IMR-90 (cell line): ENCODE results near the gene MAOB. TPM values are rescaled to one million over a fixed set of nuclear protein-coding genes. Genes with fewer than 3 reads are reported as not detected.

ENCODE experiments used
- ATAC-seq: fragments of 200-7000 bp; cut with Tn5 transposase; 2 replicates; pipeline ENCODE4 v1.9.1; 2020; ENCODE audit warnings: low read depth, mild to moderate bottlenecking, moderate library complexity
- BruUV-seq: library from RNA; stranded (reverse); fragments of 400-500 nt; replicated peaks from 2 replicates; lab custom pipeline; 2021; lab: Mats Ljungman, UMichigan
- CTCF ChIA-PET: fragments of 300-600 bp; formaldehyde crosslinking; extraction: SDS; loops from one replicate; lab custom pipeline; 2021; ENCODE audit warnings: antibody characterized with exemption; lab: Yijun Ruan, JAX
- POLR2A ChIA-PET: fragments of 300-600 bp; sonication (Branson Sonifier 250); formaldehyde crosslinking; loops from one replicate; lab custom pipeline; 2022; ENCODE audit warnings: antibody characterized with exemption; ENCODE audit not compliant: unreplicated experiment; lab: Charles Lee
- DNase-seq: peaks from one replicate; pipeline ENCODE4 v3.0.0; 2013
- H2AFZ ChIP-seq: replicated peaks from 2 replicates; pipeline ENCODE3; 2013; ENCODE audit warnings: low read length, mild to moderate bottlenecking; ENCODE audit not compliant: poor library complexity
- H2AK5ac ChIP-seq: 2 replicates; pipeline ENCODE4 v1.6.1; 2013; ENCODE audit warnings: low read depth, low read length, inconsistent platforms
- H2AK9ac ChIP-seq: replicated peaks from 2 replicates; pipeline ENCODE3; 2013; ENCODE audit warnings: mild to moderate bottlenecking, low read depth, low read length, moderate library complexity; ENCODE audit not compliant: poor library complexity
- H2BK120ac ChIP-seq: 2 replicates; pipeline ENCODE4 v1.6.1; 2013; ENCODE audit warnings: low read depth, low read length, inconsistent platforms
- H2BK15ac ChIP-seq: 3 replicates; pipeline ENCODE4 v1.6.1; 2013; ENCODE audit warnings: low read depth, low read length, inconsistent platforms
- H2BK20ac ChIP-seq: 2 replicates; pipeline ENCODE4 v1.6.1; 2013; ENCODE audit warnings: low read depth, mild to moderate bottlenecking, inconsistent platforms, low read length, moderate library complexity
- H2BK5ac ChIP-seq: 2 replicates; pipeline ENCODE4 v1.6.1; 2013; ENCODE audit warnings: mild to moderate bottlenecking, low read depth, low read length, inconsistent platforms; ENCODE audit not compliant: poor library complexity, severe bottlenecking
- H3K14ac ChIP-seq: replicated peaks from 2 replicates; pipeline ENCODE4 v1.6.1; 2013; ENCODE audit warnings: low read depth, low read length, inconsistent platforms
- H3K18ac ChIP-seq: 2 replicates; pipeline ENCODE4 v1.6.1; 2013; ENCODE audit warnings: low read depth, low read length, control low read depth
- H3K23ac ChIP-seq: 2 replicates; pipeline ENCODE4 v1.6.1; 2013; ENCODE audit warnings: low read depth, low read length, inconsistent platforms
- H3K27ac ChIP-seq: 2 replicates; pipeline ENCODE4 v1.5.1; 2013; ENCODE audit warnings: mild to moderate bottlenecking, control low read depth, low read length; ENCODE audit not compliant: insufficient read depth
- H3K27me3 ChIP-seq: 2 replicates; pipeline ENCODE4 v1.6.1; 2013; ENCODE audit warnings: low read length; ENCODE audit not compliant: control insufficient read depth, insufficient read depth
- H3K36me3 ChIP-seq: 2 replicates; pipeline ENCODE4 v1.6.1; 2013; ENCODE audit warnings: low read length, mixed read lengths; ENCODE audit not compliant: control insufficient read depth, insufficient read depth
- H3K4ac ChIP-seq: 2 replicates; pipeline ENCODE4 v1.6.1; 2013; ENCODE audit warnings: low read depth, low read length, inconsistent platforms
- H3K4me1 ChIP-seq: 2 replicates; pipeline ENCODE4 v1.6.1; 2013; ENCODE audit warnings: low read length, mixed read lengths; ENCODE audit not compliant: control insufficient read depth, insufficient read depth
- H3K4me2 ChIP-seq: 2 replicates; pipeline ENCODE4 v1.6.1; 2013; ENCODE audit warnings: low read depth, mild to moderate bottlenecking, control low read depth, low read length, moderate library complexity
- H3K4me3 ChIP-seq: 2 replicates; pipeline ENCODE4 v1.5.1; 2013; ENCODE audit warnings: low read depth, mild to moderate bottlenecking, control low read depth, low read length, moderate library complexity; ENCODE audit not compliant: insufficient read depth
- H3K56ac ChIP-seq: 2 replicates; pipeline ENCODE4 v1.6.1; 2013; ENCODE audit warnings: low read length, inconsistent platforms; ENCODE audit not compliant: insufficient read depth; ENCODE audit errors: extremely low read depth
- H3K79me1 ChIP-seq, 2 experiments: 2 replicates each; pipeline ENCODE4 v1.6.1; 2013; ENCODE audit warnings: low read length in 2 of 2, inconsistent platforms in 1 of 2, low read depth in 1 of 2
- H3K9ac ChIP-seq: 2 replicates; pipeline ENCODE4 v1.6.1; 2013; ENCODE audit warnings: low read depth, low read length, control low read depth
- H3K9me1 ChIP-seq: 2 replicates; pipeline ENCODE4 v1.6.1; 2013; ENCODE audit warnings: low read length, inconsistent platforms; ENCODE audit not compliant: insufficient read depth
- H3K9me3 ChIP-seq: 2 replicates; pipeline ENCODE4 v1.6.1; 2013; ENCODE audit warnings: low read length; ENCODE audit not compliant: control insufficient read depth, insufficient read depth
- H4K20me1 ChIP-seq: 2 replicates; pipeline ENCODE4 v1.6.1; 2013; ENCODE audit warnings: low read length, inconsistent platforms; ENCODE audit not compliant: insufficient read depth
- H4K5ac ChIP-seq: 2 replicates; pipeline ENCODE4 v1.6.1; 2013; ENCODE audit warnings: mild to moderate bottlenecking, low read depth, low read length, control low read depth
- H4K8ac ChIP-seq, 2 experiments: 2 replicates each; pipeline ENCODE4 v1.6.1; 2013; ENCODE audit warnings: low read depth in 2 of 2, low read length in 2 of 2, control low read depth in 1 of 2, inconsistent platforms in 1 of 2
- H4K91ac ChIP-seq: 2 replicates; pipeline ENCODE4 v1.6.1; 2013; ENCODE audit warnings: low read depth, low read length, inconsistent platforms; ENCODE audit not compliant: insufficient read depth
- BHLHE40 ChIP-seq: fragments of 150-350 bp; IDR thresholded peaks from 2 replicates; pipeline ENCODE4 v1.6.1; 2016; ENCODE audit warnings: mild to moderate bottlenecking, low read depth, low read length
- CEBPB ChIP-seq: IDR thresholded peaks from 2 replicates; pipeline ENCODE4 v1.6.1; 2012; ENCODE audit warnings: low read depth, low read length, improper control_type of control experiment
- CHD1 ChIP-seq: IDR thresholded peaks from 2 replicates; pipeline ENCODE4 v1.6.1; 2012; ENCODE audit warnings: low read depth, low read length, improper control_type of control experiment
- CTCF ChIP-seq: conservative IDR thresholded peaks from 2 replicates; pipeline ENCODE4 v1.5.1; 2012; ENCODE audit warnings: mild to moderate bottlenecking, low read depth, low read length, improper control_type of control experiment
- FOS ChIP-seq: fragments of 150-350 bp; IDR thresholded peaks from 2 replicates; pipeline ENCODE4 v1.6.1; 2016; ENCODE audit warnings: low read depth, low read length
- MAFK ChIP-seq: IDR thresholded peaks from 2 replicates; pipeline ENCODE4 v1.6.1; 2012; ENCODE audit warnings: low read depth, low read length, improper control_type of control experiment
- MAZ ChIP-seq: IDR thresholded peaks from 2 replicates; pipeline ENCODE4 v1.6.1; 2012; ENCODE audit warnings: low read depth, mild to moderate bottlenecking, low read length, improper control_type of control experiment, moderate library complexity, borderline replicate concordance
- MXI1 ChIP-seq: IDR thresholded peaks from 2 replicates; pipeline ENCODE4 v1.6.1; 2012; ENCODE audit warnings: low read depth, mild to moderate bottlenecking, low read length, moderate library complexity, borderline replicate concordance
- NFE2L2 ChIP-seq: fragments of 150-350 bp; IDR thresholded peaks from 2 replicates; pipeline ENCODE4 v1.6.1; 2016; ENCODE audit warnings: low read depth, mild to moderate bottlenecking, low read length
- RCOR1 ChIP-seq: IDR thresholded peaks from 2 replicates; pipeline ENCODE4 v1.6.1; 2012; ENCODE audit warnings: mild to moderate bottlenecking, low read length, improper control_type of control experiment; ENCODE audit not compliant: insufficient replicate concordance
- SMC3 ChIP-seq: fragments of 150-350 bp; IDR thresholded peaks from 2 replicates; pipeline ENCODE4 v1.6.1; 2016; ENCODE audit warnings: low read depth, mild to moderate bottlenecking, antibody characterized with exemption, low read length, moderate library complexity
- USF2 ChIP-seq: fragments of 150-350 bp; IDR thresholded peaks from 2 replicates; pipeline ENCODE4 v1.6.1; 2017; ENCODE audit warnings: mild to moderate bottlenecking, antibody characterized with exemption, low read length, low read depth
- WGBS, 2 experiments: methylation state at CpG; one replicate each; pipeline versions ENCODE4 v1.1.5 to v1.1.7; 2013; ENCODE audit warnings: missing lambda C conversion rate in 2 of 2; ENCODE audit not compliant: insufficient read length in 1 of 2; ENCODE audit errors: extremely low coverage in 2 of 2; 5-methylcytosine and 5-hydroxymethylcytosine counted together
- dilution Hi-C: fragments of 300-500 bp; cut with HindIII; formaldehyde crosslinking; loops from one replicate; pipeline ENCODE4 v1.14.3; 2018; ENCODE audit warnings: low sequenced_read_pairs; ENCODE audit not compliant: unreplicated experiment
- in situ Hi-C: fragments of 300-500 bp; cut with MboI; formaldehyde crosslinking; loops from 3 replicates; pipeline ENCODE4 v1.14.3; 2019; ENCODE audit warnings: low sequenced_read_pairs, inconsistent platforms, mixed read lengths
- intact Hi-C: fragments of 100-400 bp; cut with micrococcal nuclease; formaldehyde crosslinking; loops from 2 replicates; pipeline ENCODE4 v1.10.0; 2022
- polyA plus RNA-seq, 3 experiments: library from polyadenylated mRNA; depleted of rRNA; stranded (reverse); fragments of >200 nt; gene quantifications; 2 replicates each; pipeline ENCODE4 v1.2.3, GENCODE V29; 2012; ENCODE audit warnings: low replicate concordance in 1 of 3
- total RNA-seq: library from RNA; depleted of rRNA; stranded (reverse); fragments of >200 nt; gene quantifications from 2 replicates; pipeline ENCODE4 v1.2.3, GENCODE V29; 2012

Gene MAOB
- total and polyA plus RNA-seq, 2 of the 4 experiments (the other 2 are of a cell fraction): 0.36 to 0.46 TPM

GRCh38 chrX:43758044-43758443 is 124.2 kb downstream of the MAOB start:
- Histone ChIP-seq H2BK15ac (no peak overlapping the region), H2BK120ac (no peak overlapping the region), H3K36me3 (no peaks in the 10 kb centered on the region), H2AFZ (no peak overlapping the region), H2AK9ac (no peak overlapping the region), H4K91ac (no peak overlapping the region), H2BK5ac (no peak overlapping the region), H3K23ac (no peak overlapping the region), H3K4me1 (no peaks in the 10 kb centered on the region), H3K9me3 (no peaks in the 10 kb centered on the region), H3K4ac (no peak overlapping the region), H3K14ac (no peak overlapping the region), H2BK20ac (no peak overlapping the region), H3K18ac (no peak overlapping the region), H4K20me1 (no peaks in the 10 kb centered on the region), H3K79me1 (no peaks in the 10 kb centered on the region), H3K4me3 (no peak overlapping the region), H3K9ac (no peak overlapping the region), H3K4me2 (no peak overlapping the region), H2AK5ac (no peak overlapping the region), H3K56ac (no peak overlapping the region), H3K9me1 (no peaks in the 10 kb centered on the region), H4K8ac (no peak overlapping the region), H3K27ac (no peak overlapping the region), H4K5ac (no peak overlapping the region), H3K27me3 (peaks cover 3% of the 10 kb centered on the region)
- dilution Hi-C loops: no loop called here
- in situ Hi-C loops: no loop called here
- no TSS peak for BruUV-seq
- ChIA-PET CTCF (no interaction called here), POLR2A (no interaction called here)
- TF ChIP-seq FOS (no peak), USF2 (no peak), CTCF (no peak), SMC3 (no peak), RCOR1 (no peak), MAZ (no peak), CEBPB (no peak), MAFK (no peak), BHLHE40 (no peak), CHD1 (no peak), MXI1 (no peak), NFE2L2 (no peak)
- no peak for ATAC-seq
- no peak for DNase-seq
- intact Hi-C loops: no loop called here
- no CpG with 5 or more reads among the region's 7 CpGs for WGBS, 2 experiments
